Activated T-cell treated with anti-CD3 and anti-CD28 coated beads, Interleukin-2, amount 50 U/mL, for 72 hours (primary cell): ENCODE results near the gene CTPS1. TPM values are rescaled to one million over a fixed set of nuclear protein-coding genes. Genes with fewer than 3 reads are reported as not detected.

Experiments
- ATAC-seq, 2 donors: fragments of 150-1000 bp; cut with Tn5 transposase; replicated peaks in 1 of 2; 2 replicates each; pipeline ENCODE4 v1.10.0; 2021; ENCODE audit warnings: moderate library complexity in 2 of 2, mild to moderate bottlenecking in 1 of 2
- DNase-seq, 2 donors: peaks; one replicate each; pipeline ENCODE4 v3.0.0; 2021 to 2022; ENCODE audit warnings: mixed read lengths in 1 of 2
- H3K27ac Mint-ChIP-seq: one replicate; pipeline ENCODE4 v1.8.0; 2022; ENCODE audit warnings: mild to moderate bottlenecking, moderate library complexity, mixed read lengths
- H3K27me3 Mint-ChIP-seq: one replicate; pipeline ENCODE4 v1.8.0; 2022; ENCODE audit warnings: low read depth, mixed read lengths
- H3K36me3 Mint-ChIP-seq, 2 donors: one replicate each; pipeline ENCODE4 v1.8.0; 2022; ENCODE audit warnings: mixed read lengths in 2 of 2, mild to moderate bottlenecking in 1 of 2; ENCODE audit not compliant: insufficient read depth in 2 of 2
- H3K4me1 Mint-ChIP-seq: one replicate; pipeline ENCODE4 v1.8.0; 2022; ENCODE audit warnings: low read depth, mixed read lengths
- H3K4me3 Mint-ChIP-seq, 2 donors: one replicate each; pipeline ENCODE4 v1.8.0; 2022; ENCODE audit warnings: mild to moderate bottlenecking in 2 of 2, mixed read lengths in 2 of 2, moderate library complexity in 2 of 2
- H3K9me3 Mint-ChIP-seq, 2 donors: one replicate each; pipeline ENCODE4 v1.8.0; 2022; ENCODE audit warnings: mixed read lengths in 2 of 2
- total RNA-seq, 2 donors: library from RNA; stranded (reverse); gene quantifications; one replicate each; pipeline ENCODE4 v1.2.3, GENCODE V29; 2022

The CTPS1 gene
- total RNA-seq, 2 donors from 2014 or later = 47.9 to 49.6 TPM

DNA sequence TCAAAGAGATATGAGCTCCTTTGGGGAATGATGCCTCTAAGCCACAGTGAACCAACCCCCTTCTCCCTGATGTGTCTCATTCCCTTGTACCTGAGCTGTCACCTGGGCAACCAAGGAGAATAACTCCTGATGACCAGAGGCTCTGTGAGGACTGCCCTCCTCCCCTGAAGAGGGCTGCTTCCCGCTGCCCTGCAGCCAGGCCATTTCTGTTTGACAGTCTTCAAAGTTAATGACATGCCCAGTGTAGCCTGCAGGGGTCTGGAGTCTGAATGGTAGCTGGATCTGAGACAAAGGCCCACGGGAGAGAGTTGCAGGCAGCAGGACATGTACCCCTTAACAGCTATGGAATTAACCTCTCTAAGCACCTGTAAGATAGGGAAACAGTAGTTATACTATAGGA lies 45.5 kb downstream of the CTPS1 start:
- Mint-ChIP-seq H3K36me3 (peaks cover 2 to 8% of the 10 kb centered on the region in 2 donors), H3K4me3 (no peak overlapping the region), H3K27me3 (no peaks in the 10 kb centered on the region), H3K4me1 (no peaks in the 10 kb centered on the region), H3K27ac (no peak overlapping the region), H3K9me3 (no peaks in the 10 kb centered on the region)
- ATAC-seq (no peak), DNase-seq (no peak)

DNA sequence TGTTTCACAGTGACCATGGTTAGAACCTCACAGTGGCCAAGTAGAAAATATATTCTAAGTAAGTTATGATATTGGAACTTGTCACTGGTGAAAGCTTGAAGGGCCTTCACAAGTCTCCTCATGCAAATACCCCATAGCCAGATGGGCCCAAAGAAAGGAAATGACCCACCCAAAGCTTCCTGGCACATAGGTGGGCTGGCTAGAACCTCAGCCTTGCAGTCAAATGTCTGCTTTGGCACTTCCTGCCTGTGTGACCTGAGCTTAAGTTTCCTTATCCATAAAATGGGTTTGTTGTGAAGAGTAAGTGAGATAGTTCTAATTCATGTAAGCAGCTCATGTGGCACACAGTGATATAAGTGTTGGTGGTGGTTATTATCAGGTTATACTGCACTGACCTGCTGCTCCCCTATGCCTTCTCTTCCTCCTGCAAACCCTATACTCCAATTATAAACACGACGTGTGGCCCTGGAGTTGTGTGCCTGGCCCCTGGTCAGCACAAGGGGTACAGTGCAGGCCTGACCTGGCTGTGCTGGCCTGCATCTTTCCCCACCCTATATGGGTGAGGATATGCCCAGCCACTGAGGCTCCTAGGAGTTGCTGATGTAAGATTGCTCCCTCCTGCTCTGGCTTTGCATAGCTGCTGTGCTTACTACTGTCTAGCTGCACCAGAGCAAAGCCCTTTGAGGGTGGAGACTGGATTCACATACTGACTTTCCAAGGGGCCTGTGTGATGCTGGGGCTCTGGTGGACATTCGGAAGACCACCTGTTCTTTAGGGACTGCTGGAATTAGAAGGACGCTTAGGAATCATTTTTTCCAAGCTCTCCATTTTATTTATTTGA lies 46.7 kb downstream of the CTPS1 start:
- no peaks in the 10 kb centered on the region for H3K27me3 Mint-ChIP-seq
- H3K4me3 Mint-ChIP-seq = no peak overlapping the region
- ATAC-seq (no peak), DNase-seq (no peak)
- H3K27ac Mint-ChIP-seq = no peak overlapping the region
- H3K36me3 Mint-ChIP-seq = peaks cover 4 to 13% of the 10 kb centered on the region in 2 donors
- no peaks in the 10 kb centered on the region for H3K4me1 Mint-ChIP-seq
- H3K9me3 Mint-ChIP-seq = no peaks in the 10 kb centered on the region

DNA sequence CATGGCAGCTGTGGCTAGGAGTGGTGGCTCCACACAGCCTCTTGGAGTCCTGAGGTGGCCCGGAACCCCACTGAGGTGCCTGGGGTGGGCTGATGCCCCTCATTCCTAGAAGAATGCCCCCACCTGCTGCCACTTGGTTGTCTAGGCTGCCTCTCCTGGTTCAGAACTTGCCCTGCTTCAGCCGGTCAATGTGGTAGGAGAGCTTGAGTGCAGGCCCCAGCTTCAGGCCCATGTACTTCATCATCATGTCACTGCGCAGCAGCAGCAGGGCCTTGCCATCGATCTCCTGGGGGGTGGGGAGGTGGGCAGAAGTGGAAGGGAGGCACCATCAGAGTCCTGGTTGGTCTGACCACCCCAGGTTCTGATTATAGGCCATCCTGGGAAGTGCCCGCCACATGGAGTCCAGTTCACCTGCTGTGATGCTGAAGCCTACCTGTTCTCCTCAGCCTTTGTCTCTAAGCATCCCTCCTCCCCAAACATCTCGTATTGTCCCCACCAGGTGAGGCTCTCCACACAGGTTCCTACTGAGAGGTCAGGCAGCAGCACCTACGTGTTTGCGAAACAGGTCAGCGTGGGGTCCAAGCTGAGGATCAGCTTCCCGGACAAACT lies 48.6 kb downstream of the CTPS1 start:
- H3K4me3 Mint-ChIP-seq = no peak overlapping the region
- H3K4me1 Mint-ChIP-seq = no peaks in the 10 kb centered on the region
- ATAC-seq (no peak), DNase-seq (no peak)
- peaks cover 8 to 20% of the 10 kb centered on the region in 2 donors for H3K36me3 Mint-ChIP-seq
- no peaks in the 10 kb centered on the region for H3K27me3 Mint-ChIP-seq
- no peak overlapping the region for H3K27ac Mint-ChIP-seq
- H3K9me3 Mint-ChIP-seq = no peaks in the 10 kb centered on the region

DNA sequence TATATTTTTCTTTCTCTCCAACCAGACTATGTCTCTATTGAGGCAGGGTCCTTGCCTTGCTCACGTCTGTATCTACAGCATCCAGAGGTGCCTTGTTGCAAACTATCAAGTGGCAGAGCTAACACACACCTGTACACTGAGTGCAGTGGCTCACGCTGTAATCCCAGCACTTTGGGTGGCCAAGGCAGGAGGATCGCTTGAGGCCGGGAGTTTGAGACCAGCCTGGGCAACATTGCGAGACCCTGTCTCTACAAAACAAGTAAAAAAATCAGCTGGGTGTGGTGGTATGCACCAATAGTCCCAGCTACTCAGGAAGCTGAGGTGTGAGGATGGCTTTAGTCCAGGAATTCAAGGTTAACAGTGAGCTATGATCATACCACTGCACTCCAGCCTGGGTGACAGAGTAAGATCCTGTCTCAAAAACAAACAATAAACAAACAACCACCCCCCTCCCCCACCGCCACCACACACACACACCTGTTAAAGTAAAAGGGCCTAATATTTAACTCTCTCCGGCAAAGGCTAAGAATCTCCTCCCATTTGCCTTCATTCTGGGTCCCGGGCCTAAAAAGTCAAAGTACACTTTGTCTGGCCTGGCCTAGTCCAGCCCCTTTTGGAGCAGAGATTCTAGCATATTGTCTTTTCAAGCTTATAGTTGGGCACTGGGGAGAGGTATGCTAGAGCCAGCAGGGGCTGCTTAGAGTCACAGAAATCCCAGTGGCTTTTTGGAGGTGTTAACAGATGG lies 51.5 kb downstream of the CTPS1 start:
- no peaks in the 10 kb centered on the region for H3K9me3 Mint-ChIP-seq
- peak overlapping the region; percentile 17 for H3K27ac Mint-ChIP-seq
- DNase-seq (no peak), ATAC-seq (no peak)
- no peaks in the 10 kb centered on the region for H3K27me3 Mint-ChIP-seq
- peaks cover 8 to 18% of the 10 kb centered on the region in 2 donors for H3K36me3 Mint-ChIP-seq
- H3K4me1 Mint-ChIP-seq = no peaks in the 10 kb centered on the region
- H3K4me3 Mint-ChIP-seq = no peak overlapping the region

DNA sequence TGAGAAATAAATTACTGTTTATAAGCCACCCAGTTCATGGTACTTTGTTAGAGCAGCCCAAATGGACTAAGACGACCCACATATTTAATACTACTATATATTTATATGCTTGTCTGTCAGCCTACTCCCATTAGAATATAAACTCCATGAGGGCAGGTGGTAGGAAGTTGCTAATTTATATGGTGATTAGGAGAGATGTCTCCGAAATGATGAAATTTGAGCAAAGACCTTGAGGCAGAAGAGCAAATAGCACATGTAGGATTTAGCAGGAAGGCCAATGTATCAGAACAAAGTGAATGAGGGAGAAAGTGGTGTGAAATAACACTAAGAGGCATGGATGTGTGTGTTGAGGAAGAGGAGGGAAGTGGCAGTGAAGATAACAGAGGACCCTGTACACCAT lies 52.7 kb downstream of the CTPS1 start:
- no peak overlapping the region for H3K27ac Mint-ChIP-seq
- no peaks in the 10 kb centered on the region for H3K4me1 Mint-ChIP-seq
- no peaks in the 10 kb centered on the region for H3K9me3 Mint-ChIP-seq
- no peaks in the 10 kb centered on the region for H3K27me3 Mint-ChIP-seq
- H3K36me3 Mint-ChIP-seq = peaks cover 8 to 18% of the 10 kb centered on the region in 2 donors
- ATAC-seq (no peak), DNase-seq (no peak)
- H3K4me3 Mint-ChIP-seq = no peak overlapping the region

DNA sequence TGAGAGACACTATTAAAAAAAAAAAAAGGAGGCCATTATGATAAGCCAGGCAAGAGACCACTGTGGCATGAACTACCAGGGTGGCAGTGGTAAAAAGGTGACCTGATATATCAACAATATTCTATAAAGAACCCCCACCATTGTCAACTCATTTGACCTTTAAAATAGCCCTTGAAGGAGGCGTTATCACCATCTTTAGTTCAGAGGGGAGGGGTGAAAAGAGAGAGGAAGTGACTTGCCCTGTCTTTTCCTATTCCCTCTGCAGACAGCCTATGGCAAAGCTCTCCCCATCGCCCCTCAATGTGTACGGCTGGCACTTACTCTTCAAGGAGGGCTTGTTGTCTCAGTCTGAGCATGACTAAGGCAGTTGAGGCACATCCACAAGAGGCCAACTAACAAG lies 53.8 kb downstream of the CTPS1 start:
- DNase-seq = no peak
- Mint-ChIP-seq H3K27me3 (no peaks in the 10 kb centered on the region), H3K27ac (no peak overlapping the region), H3K4me3 (no peak overlapping the region), H3K9me3 (no peaks in the 10 kb centered on the region), H3K36me3 (peaks cover 8 to 14% of the 10 kb centered on the region in 2 donors), H3K4me1 (no peaks in the 10 kb centered on the region)
- no peak for ATAC-seq

DNA sequence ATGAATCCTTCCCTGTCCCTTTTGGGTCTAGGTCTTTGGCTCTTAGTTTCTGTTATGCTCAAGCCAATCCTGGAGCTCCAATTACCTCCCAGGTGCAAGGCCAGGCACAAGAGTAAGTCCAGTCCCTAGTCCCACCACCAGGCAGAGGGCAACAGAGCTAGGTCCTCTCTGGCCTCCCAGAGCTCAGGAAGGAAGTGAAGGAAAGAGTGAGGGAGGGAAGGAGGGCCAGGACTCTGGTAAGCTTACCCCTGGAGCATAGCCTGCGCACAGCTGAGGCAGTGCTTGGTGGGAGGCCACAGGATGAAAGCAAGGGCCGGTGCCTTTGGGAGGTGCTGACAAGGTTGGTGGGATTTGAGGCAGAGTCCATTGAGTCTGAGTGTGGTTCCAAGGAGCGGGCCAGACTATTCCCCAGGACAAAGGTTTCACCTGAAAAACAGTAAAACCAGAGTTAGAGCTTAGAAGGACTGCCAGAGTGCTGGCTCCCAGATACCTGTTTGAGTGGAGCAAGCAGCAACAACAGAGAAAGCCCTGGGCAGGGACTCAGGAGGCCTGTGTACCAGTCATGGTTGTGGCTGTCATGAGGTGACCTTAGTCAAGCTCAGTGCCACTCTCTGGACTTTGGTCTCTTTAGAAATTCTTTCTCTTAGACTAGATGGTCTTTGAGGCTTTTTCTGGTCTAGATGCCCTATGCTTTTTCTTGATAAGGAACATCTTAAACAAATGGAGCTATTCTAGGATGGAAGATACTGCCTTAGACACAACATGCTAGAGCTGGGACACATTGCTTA lies 57.8 kb downstream of the CTPS1 start:
- ATAC-seq (no peak), DNase-seq (no peak)
- no peak overlapping the region for H3K27ac Mint-ChIP-seq
- H3K9me3 Mint-ChIP-seq = no peaks in the 10 kb centered on the region
- no peaks in the 10 kb centered on the region for H3K4me1 Mint-ChIP-seq
- H3K36me3 Mint-ChIP-seq = peaks cover 4% of the 10 kb centered on the region in 2 donors
- no peak overlapping the region for H3K4me3 Mint-ChIP-seq
- no peaks in the 10 kb centered on the region for H3K27me3 Mint-ChIP-seq

DNA sequence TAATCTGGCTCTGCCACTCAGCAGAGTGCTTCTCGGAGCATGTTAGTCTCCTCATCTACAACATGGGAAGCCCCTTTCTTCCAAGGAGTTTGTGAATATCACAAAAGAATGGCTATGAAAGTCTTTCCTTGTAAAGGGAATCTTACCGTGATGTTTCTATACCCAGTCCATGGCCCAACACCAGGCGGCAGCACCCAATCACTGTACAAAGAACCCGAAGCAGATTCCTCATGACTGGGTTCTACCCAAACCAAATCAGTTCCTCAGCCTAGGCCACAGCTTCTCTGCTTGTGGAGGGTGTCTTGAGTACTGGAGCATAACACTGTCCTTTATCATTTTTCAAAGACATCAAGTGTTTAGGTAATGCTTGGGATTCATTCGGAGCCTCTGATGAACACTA lies 58.6 kb downstream of the CTPS1 start:
- Mint-ChIP-seq H3K27ac (no peak overlapping the region), H3K36me3 (peaks cover 2 to 7% of the 10 kb centered on the region in 2 donors), H3K4me3 (no peak overlapping the region), H3K9me3 (no peaks in the 10 kb centered on the region), H3K4me1 (no peaks in the 10 kb centered on the region), H3K27me3 (no peaks in the 10 kb centered on the region)
- no peak for DNase-seq
- ATAC-seq = no peak

DNA sequence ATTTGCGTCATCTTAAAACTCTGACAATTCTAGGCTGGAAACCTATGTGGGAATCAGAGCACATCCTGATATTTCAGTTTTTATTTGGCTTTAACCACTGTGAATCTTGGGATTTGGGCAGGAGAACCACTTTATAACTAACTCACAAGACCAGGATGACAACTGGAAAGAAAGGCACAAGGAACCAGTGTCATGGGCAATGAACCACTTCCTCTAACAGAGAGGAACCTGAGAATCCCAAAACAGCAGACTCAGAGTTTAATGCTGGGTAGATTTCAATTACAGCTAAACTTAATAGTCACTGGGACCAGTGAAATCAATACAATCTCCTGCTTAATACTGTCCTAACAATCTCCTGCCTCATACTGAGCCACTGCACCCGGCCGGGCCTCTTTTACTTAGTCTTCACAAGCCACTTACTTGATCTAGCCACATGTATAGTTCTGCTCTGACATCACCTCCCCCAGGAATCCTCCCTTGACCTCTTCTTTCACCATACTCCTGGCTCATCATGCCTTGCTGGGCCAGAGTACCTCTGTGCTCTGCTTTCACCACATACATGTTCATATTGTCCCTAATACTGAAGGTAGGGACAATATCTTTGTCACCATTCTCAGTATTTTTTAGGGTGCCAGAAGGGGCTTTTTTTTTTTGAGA lies 62.2 kb downstream of the CTPS1 start:
- H3K4me3 Mint-ChIP-seq = no peak overlapping the region
- H3K36me3 Mint-ChIP-seq = peaks cover 2 to 7% of the 10 kb centered on the region in 2 donors
- no peaks in the 10 kb centered on the region for H3K27me3 Mint-ChIP-seq
- H3K9me3 Mint-ChIP-seq = no peaks in the 10 kb centered on the region
- no peak for DNase-seq
- H3K4me1 Mint-ChIP-seq = no peaks in the 10 kb centered on the region
- ATAC-seq = no peak
- no peak overlapping the region for H3K27ac Mint-ChIP-seq

DNA sequence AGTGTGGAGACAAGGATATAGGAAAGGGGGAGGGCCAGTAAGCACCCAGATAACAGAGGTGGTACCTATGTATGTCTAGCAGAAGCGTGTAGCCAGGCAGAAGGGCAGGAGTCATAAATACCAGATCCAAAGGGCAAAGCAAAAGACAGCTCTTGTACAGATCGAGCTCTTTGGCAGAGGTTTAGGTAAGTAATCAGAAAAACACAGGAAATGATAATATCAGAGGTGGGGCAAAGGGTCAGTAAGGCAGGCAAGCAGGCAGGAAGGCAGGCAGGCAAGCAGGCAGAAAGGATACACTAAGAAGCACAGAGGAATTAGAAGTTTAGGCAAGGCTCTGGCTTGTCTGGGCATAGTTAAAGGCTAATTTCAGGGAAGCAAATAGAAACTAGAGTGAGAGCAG lies 64.7 kb downstream of the CTPS1 start:
- Mint-ChIP-seq H3K9me3 (no peaks in the 10 kb centered on the region), H3K27ac (peak overlapping the region; percentile 10), H3K36me3 (peaks cover 4 to 13% of the 10 kb centered on the region in 2 donors)

DNA sequence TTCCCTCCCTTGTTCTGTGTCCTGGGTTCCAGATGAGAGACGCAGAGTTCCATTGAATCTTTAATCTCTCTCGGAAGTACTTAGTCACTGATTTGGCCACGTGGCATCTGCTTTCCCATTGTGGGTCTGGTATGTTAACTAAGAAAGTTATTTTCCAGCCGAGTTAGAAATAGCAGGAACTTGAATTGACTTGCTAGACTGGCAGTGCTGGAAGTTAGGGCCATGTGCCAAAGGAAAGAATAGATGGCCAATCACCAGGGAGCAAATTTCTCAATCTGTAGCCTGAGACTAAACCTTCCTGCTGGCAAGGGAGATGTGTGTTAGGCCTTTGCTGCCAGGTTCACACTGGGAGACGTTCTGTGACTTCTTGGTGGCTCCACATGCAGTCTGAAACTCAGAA lies 66.2 kb downstream of the CTPS1 start:
- no peak overlapping the region for H3K4me3 Mint-ChIP-seq
- peak overlapping the region; percentile 9 for H3K27ac Mint-ChIP-seq
- DNase-seq = no peak
- peaks cover 2 to 11% of the 10 kb centered on the region in 2 donors for H3K36me3 Mint-ChIP-seq
- no peak for ATAC-seq
- H3K4me1 Mint-ChIP-seq = no peaks in the 10 kb centered on the region
- H3K9me3 Mint-ChIP-seq = no peaks in the 10 kb centered on the region
- H3K27me3 Mint-ChIP-seq = no peaks in the 10 kb centered on the region

More for the DNA sequence above, 64.7 kb downstream of the CTPS1 start:
- ATAC-seq (no peak), DNase-seq (no peak)
- H3K4me3 Mint-ChIP-seq = no peak overlapping the region
- no peaks in the 10 kb centered on the region for H3K4me1 Mint-ChIP-seq
- H3K27me3 Mint-ChIP-seq = no peaks in the 10 kb centered on the region

DNA sequence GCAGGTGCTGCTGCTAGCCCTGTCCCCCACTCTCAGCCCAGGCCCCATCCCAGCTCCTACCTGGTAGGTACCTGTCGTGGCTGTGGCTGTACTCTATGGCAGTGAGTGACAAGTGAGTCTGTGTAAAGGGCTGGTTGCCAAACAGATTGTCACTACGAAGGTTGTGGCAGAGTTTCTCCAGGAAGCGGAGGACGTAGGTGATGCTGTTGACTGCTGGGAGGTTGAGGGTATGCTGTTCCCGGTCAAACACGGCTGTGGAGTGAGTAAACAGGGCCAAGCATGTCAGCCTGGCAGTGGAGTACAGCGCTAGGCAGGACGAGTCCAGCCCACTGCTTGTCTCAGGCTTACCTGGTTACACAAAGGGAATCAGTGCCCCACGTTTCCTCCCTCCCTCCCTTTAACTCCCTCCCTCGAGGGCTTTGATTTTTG lies 66.9 kb downstream of the CTPS1 start:
- Mint-ChIP-seq H3K27me3 (no peaks in the 10 kb centered on the region), H3K36me3 (peaks cover 2 to 11% of the 10 kb centered on the region in 2 donors), H3K4me3 (no peak overlapping the region), H3K9me3 (no peaks in the 10 kb centered on the region), H3K27ac (no peak overlapping the region), H3K4me1 (no peaks in the 10 kb centered on the region)
- ATAC-seq = no peak
- no peak for DNase-seq
